NT2/D1 (cell line): Measurements from ENCODE around the gene ABCA4.

Source experiments
- SUZ12 ChIP-seq: IDR thresholded peaks from 2 replicates; pipeline ENCODE4 v1.6.1; 2011; ENCODE audit not compliant: insufficient read length, insufficient read depth; ENCODE audit errors: extremely low read depth
- YY1 ChIP-seq: IDR thresholded peaks from 2 replicates; pipeline ENCODE4 v1.6.1; 2011; ENCODE audit not compliant: insufficient read length, insufficient read depth

DNA sequence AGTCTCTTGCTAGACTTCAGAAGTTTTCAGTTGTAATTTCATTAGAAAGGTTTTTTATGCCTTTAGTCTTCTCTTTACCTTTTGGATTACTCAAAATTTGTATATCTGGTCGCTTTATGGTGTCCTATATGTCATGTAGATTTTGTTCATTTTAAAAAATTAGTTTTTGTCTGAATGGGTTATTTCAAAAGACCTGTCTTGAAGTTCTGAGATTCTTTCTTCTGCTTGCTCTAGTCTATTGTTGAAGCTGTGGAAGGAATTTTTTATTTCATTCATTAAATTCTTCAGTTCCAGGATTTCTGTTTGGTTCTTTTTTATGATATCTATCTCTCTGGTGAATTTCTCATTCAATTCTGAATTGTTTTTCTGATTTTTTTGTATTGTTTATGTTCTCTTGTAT is 165.2 kb downstream of the ABCA4 start:
- no peak for TF ChIP-seq SUZ12
- TF ChIP-seq YY1 = no peak
